GM06990 (cell line): Measurements from ENCODE around the gene AGMAT.

Experiments
- DNase-seq: peaks from one replicate; pipeline ENCODE4 v3.0.0-alpha.2; 2011; ENCODE audit not compliant: insufficient read length; ENCODE audit errors: extremely low read depth
- H3K27me3 ChIP-seq: replicated peaks from 2 replicates; pipeline ENCODE4 v1.6.0; 2011; ENCODE audit warnings: low read length; ENCODE audit not compliant: control insufficient read depth, insufficient read depth
- H3K36me3 ChIP-seq: 2 replicates; pipeline ENCODE4 v1.5.1; 2011; ENCODE audit warnings: low read length; ENCODE audit not compliant: control insufficient read depth, insufficient read depth
- H3K4me3 ChIP-seq: replicated peaks from 2 replicates; pipeline ENCODE4 v1.5.1; 2011; ENCODE audit warnings: low read depth, mild to moderate bottlenecking, control low read depth, low read length
- CTCF ChIP-seq: IDR thresholded peaks from 2 replicates; pipeline ENCODE4 v1.5.1; 2011; ENCODE audit warnings: low read length, control low read depth, mild to moderate bottlenecking, inconsistent platforms; ENCODE audit not compliant: insufficient read depth, poor library complexity, severe bottlenecking

AGMAT gene

GRCh38 chr1:15543251-15543588, 41.6 kb downstream of the AGMAT start:
- Histone ChIP-seq H3K4me3 (no peak overlapping the region), H3K36me3 (peaks cover 12% of the 10 kb centered on the region), H3K27me3 (no peaks in the 10 kb centered on the region)
- TF ChIP-seq CTCF, result no peak
- DNase-seq, result no peak

DNA sequence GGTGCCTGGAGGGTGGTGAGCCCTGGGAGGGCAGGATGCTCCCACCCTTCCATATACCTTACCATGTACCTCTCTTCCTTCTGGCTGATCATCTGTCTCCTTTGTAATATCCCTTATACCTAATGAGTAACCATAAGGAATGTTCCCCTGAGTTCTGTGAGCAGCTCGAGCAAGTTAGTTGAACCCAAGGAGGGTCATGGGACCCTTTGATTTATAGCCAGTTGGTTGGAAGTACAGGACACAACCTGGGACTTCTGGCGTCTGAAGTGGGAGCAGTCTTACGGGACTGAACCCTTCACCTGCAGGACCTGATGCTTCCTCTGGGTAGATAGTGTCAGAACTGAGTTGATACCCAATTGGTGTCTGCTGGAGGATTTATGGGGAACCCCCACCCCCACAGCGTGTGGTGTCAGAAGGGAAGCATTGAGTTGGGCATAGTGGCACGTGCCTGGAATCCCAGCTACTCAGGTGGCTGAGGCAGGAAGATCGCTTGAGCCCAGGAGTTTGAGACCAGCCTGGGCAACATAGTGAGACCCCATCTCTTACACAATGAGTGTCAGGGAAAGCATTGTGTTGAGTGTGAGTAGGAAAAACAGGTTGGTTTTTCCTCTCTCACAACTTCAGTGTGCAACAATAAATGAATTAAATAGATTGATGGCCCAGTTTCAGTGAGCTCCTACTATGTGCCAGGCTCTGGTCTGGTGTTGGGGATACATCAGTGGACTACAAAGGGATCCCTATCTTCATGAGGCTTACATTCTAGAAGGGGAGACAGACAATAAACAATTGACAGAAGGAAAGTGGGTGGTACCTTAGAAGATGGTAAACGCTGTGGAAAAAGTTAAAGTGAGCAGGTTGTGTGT, 42.2 kb downstream of the AGMAT start:
- Histone ChIP-seq H3K4me3 (no peak overlapping the region), H3K27me3 (no peaks in the 10 kb centered on the region), H3K36me3 (peaks cover 9% of the 10 kb centered on the region)
- TF ChIP-seq CTCF, result no peak
- no peak for DNase-seq

- peaks cover 9% of the 10 kb centered on the region for H3K36me3 ChIP-seq
- no peak overlapping the region for H3K4me3 ChIP-seq
- no peaks in the 10 kb centered on the region for H3K27me3 ChIP-seq
- no peak for TF ChIP-seq CTCF
- DNase-seq, result no peak
Measured at GRCh38 chr1:15541231-15541792, 43.5 kb downstream of the AGMAT start.

DNA sequence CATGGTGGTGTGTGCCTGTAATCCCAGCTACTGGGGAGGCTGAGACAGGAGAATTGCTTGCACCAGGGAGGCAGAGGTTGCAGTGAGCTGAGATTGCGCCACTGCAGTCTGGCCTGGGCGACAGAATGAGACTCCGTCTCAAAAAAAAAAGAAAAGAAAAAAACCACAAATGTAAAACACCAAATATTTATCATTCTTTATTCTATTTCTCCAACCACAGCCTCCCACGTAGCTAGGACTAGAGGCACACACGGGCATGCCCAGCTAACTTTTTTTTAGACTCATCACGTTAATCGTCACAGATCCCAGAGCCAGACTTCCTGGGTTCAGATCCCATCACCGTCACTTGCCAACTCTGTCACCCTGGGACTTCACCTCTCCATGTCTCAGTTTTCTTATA, 44.7 kb downstream of the AGMAT start:
- Histone ChIP-seq H3K27me3 (no peaks in the 10 kb centered on the region), H3K4me3 (no peak overlapping the region), H3K36me3 (peaks cover 7% of the 10 kb centered on the region)
- TF ChIP-seq CTCF, result no peak
- no peak for DNase-seq

DNA sequence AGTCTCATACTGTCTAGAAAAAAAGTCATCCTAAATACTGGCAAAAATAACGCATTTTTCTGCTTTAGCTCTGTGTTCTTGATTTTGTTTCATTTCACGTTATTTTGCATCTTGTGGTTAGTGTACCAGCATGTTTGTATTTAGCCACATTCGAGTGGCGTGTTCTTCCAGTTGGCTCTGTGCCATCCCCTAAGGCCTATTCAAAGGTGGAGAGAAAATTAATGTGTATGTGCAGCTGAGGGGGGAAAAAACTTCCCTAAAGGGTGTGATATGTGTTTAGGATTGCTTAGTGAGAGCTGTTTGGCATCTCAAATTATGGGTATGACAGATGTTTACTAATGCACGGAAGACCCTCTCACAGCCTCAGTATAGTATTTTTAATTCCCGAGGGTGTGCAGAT, 46.1 kb downstream of the AGMAT start:
- H3K27me3 ChIP-seq, result no peaks in the 10 kb centered on the region
- no peak for DNase-seq
- no peak overlapping the region for H3K4me3 ChIP-seq
- no peak for TF ChIP-seq CTCF
- peaks cover 7% of the 10 kb centered on the region for H3K36me3 ChIP-seq
